Nephron progenitor cell (in vitro differentiated cells): Measurements from ENCODE around the gene GNL3.

Source experiments
- DNase-seq: peaks from one replicate; pipeline ENCODE4 v3.0.0; 2021
- H3K27ac Mint-ChIP-seq: 2 replicates; pipeline ENCODE4 v1.8.0; 2021; ENCODE audit warnings: mild to moderate bottlenecking, moderate library complexity, mixed read lengths
- H3K27me3 Mint-ChIP-seq: 2 replicates; pipeline ENCODE4 v1.8.0; 2021; ENCODE audit warnings: mild to moderate bottlenecking, low read depth, mixed read lengths; ENCODE audit not compliant: poor library complexity
- H3K36me3 Mint-ChIP-seq: 2 replicates; pipeline ENCODE4 v1.8.0; 2021; ENCODE audit warnings: low read depth, mixed read lengths
- H3K4me1 Mint-ChIP-seq: 2 replicates; pipeline ENCODE4 v1.8.0; 2021; ENCODE audit warnings: mixed read lengths
- H3K4me3 Mint-ChIP-seq: 2 replicates; pipeline ENCODE4 v1.8.0; 2021; ENCODE audit warnings: mild to moderate bottlenecking, moderate library complexity, mixed read lengths
- H3K9me3 Mint-ChIP-seq: 2 replicates; pipeline ENCODE4 v1.8.0; 2021; ENCODE audit warnings: mild to moderate bottlenecking, moderate library complexity, mixed read lengths
- CTCF ChIP-seq: fragments of 200-600 bp; sonication (generic); IDR thresholded peaks from 2 replicates; pipeline ENCODE4 v1.5.0; 2021; ENCODE audit warnings: antibody characterized with exemption

The GNL3 gene

GRCh38 chr3:52704611-52705437 lies 19.0 kb downstream of the GNL3 start:
- peak; percentile 17 for DNase-seq
- TF ChIP-seq CTCF = no peak
- Mint-ChIP-seq H3K27ac (peak overlapping the region; percentile 98), H3K27me3 (peaks cover 6% of the 10 kb centered on the region), H3K4me1 (peaks cover 34% of the 10 kb centered on the region), H3K36me3 (peaks cover 23% of the 10 kb centered on the region), H3K4me3 (peak overlapping the region; percentile 98), H3K9me3 (no peaks in the 10 kb centered on the region)

GRCh38 chr3:52705438-52705687 lies 19.5 kb downstream of the GNL3 start:
- peaks cover 34% of the 10 kb centered on the region for H3K4me1 Mint-ChIP-seq
- H3K36me3 Mint-ChIP-seq = peaks cover 28% of the 10 kb centered on the region
- no peak for TF ChIP-seq CTCF
- peaks cover 6% of the 10 kb centered on the region for H3K27me3 Mint-ChIP-seq
- H3K9me3 Mint-ChIP-seq = no peaks in the 10 kb centered on the region
- no peak for DNase-seq
- H3K27ac Mint-ChIP-seq = peak overlapping the region; percentile 98
- peak overlapping the region; percentile 98 for H3K4me3 Mint-ChIP-seq

- peaks cover 6% of the 10 kb centered on the region for H3K27me3 Mint-ChIP-seq
- DNase-seq = peak; percentile 88
- no peak for TF ChIP-seq CTCF
- H3K4me3 Mint-ChIP-seq = peak within 1 kb of the TSS; percentile 98
- peaks cover 34% of the 10 kb centered on the region for H3K4me1 Mint-ChIP-seq
- H3K27ac Mint-ChIP-seq = peak within 1 kb of the TSS; percentile 98
- H3K36me3 Mint-ChIP-seq = peaks cover 33% of the 10 kb centered on the region
- H3K9me3 Mint-ChIP-seq = no peaks in the 10 kb centered on the region
Measured at GRCh38 chr3:52705688-52706686, 20.2 kb downstream of the GNL3 start, which contains the start of the genes GLT8D1 and SPCS1. Gene GLT8D1 (minus strand): TSS chr3:52705791. CDS start chr3:52700460, 5,331 bp downstream. Gene SPCS1 (plus strand): TSS chr3:52706106. CDS start chr3:52706247, 141 bp downstream.

- peak overlapping the region; percentile 98 for H3K4me3 Mint-ChIP-seq
- DNase-seq = no peak
Measured at GRCh38 chr3:52707585-52707984, 21.8 kb downstream of the GNL3 start.

GRCh38 chr3:52710512-52710911 lies 24.7 kb downstream of the GNL3 start:
- H3K9me3 Mint-ChIP-seq = peaks cover 5% of the 10 kb centered on the region
- peaks cover 3% of the 10 kb centered on the region for H3K27me3 Mint-ChIP-seq
- H3K4me3 Mint-ChIP-seq = no peak overlapping the region
- no peak for TF ChIP-seq CTCF
- H3K27ac Mint-ChIP-seq = no peak overlapping the region
- DNase-seq = no peak
- H3K36me3 Mint-ChIP-seq = peaks cover 51% of the 10 kb centered on the region
- peaks cover 17% of the 10 kb centered on the region for H3K4me1 Mint-ChIP-seq

More at GRCh38 chr3:52707585-52707984, 21.8 kb downstream of the GNL3 start:
- Mint-ChIP-seq H3K9me3 (peaks cover 5% of the 10 kb centered on the region), H3K27me3 (peaks cover 6% of the 10 kb centered on the region), H3K4me1 (peaks cover 34% of the 10 kb centered on the region), H3K27ac (no peak overlapping the region), H3K36me3 (peaks cover 42% of the 10 kb centered on the region)
- TF ChIP-seq CTCF = no peak
